Thyroid gland (tissue), 4 donors: ENCODE results near the gene LASP1NB.
"Not testable (repeated sequence)": the region's sequence is repeated elsewhere in the genome, so short reads cannot be mapped to it uniquely, and the experiment has no call there.

Experiments used
- DNase-seq, 2 donors: peaks; one replicate each; pipeline ENCODE4 v3.0.0-alpha.2; 2019
- H3K27ac ChIP-seq, 3 donors: fragments of 200-600 bp; sonication (generic); 1 replicate in 2 of 3; 2 replicates in 1 of 3; pipeline ENCODE4 v1.5.1; 2016 to 2019; ENCODE audit warnings: mild to moderate bottlenecking in 1 of 3, moderate library complexity in 1 of 3
- H3K27me3 ChIP-seq: fragments of 200-600 bp; sonication (generic); one replicate; pipeline ENCODE4 v1.5.1; 2019
- H3K36me3 ChIP-seq, 2 donors: fragments of 200-600 bp; sonication (generic); one replicate each; pipeline ENCODE4 v1.5.1; 2016 to 2019
- H3K4me1 ChIP-seq, 2 donors: fragments of 200-600 bp; sonication (generic); one replicate each; pipeline ENCODE4 v1.5.1; 2017 to 2019
- H3K4me3 ChIP-seq, 3 donors: fragments of 200-600 bp; sonication (generic); replicated peaks in 1 of 3; 1 replicate in 2 of 3; 2 replicates in 1 of 3; pipeline ENCODE4 v1.5.1; 2016; ENCODE audit warnings: mild to moderate bottlenecking in 1 of 3
- H3K9me3 ChIP-seq: fragments of 200-600 bp; sonication (generic); one replicate; pipeline ENCODE4 v1.5.1; 2017
- CTCF ChIP-seq, 6 experiments: fragments of 200-600 bp in 3 of 6; fragments of 450-650 bp in 3 of 6; sonication (generic) in 3 of 6; IDR thresholded peaks; one replicate each; pipeline ENCODE4 v1.5.1; 2016 to 2019; ENCODE audit warnings: antibody characterized with exemption in 6 of 6, mild to moderate bottlenecking in 2 of 6, inconsistent platforms in 1 of 6, moderate library complexity in 1 of 6
- POLR2A ChIP-seq, 2 donors: fragments of 450-650 bp; IDR thresholded peaks; one replicate each; pipeline ENCODE4 v1.6.1; 2017; ENCODE audit warnings: antibody characterized with exemption in 2 of 2, mild to moderate bottlenecking in 2 of 2, moderate library complexity in 1 of 2
- WGBS, 2 donors: methylation state at CpG; one replicate each; pipeline ENCODE4 v1.1.5; 2017; 5-methylcytosine and 5-hydroxymethylcytosine counted together
- intact Hi-C: fragments of 100-400 bp; cut with DNase I; formaldehyde crosslinking; loops from one replicate; pipeline ENCODE4 v1.15.1; 2023

Gene LASP1NB

GRCh38 chr17:38939987-38940386 is 14.6 kb downstream of the LASP1NB start:
- H3K27ac ChIP-seq = no peak overlapping the region
- TF ChIP-seq POLR2A (IDR thresholded peaks at IDR 0.05) (no peak), CTCF (IDR thresholded peaks at IDR 0.05) (no peak)

GRCh38 chr17:38940404-38940803 is 15.0 kb downstream of the LASP1NB start:
- H3K9me3 ChIP-seq = no peaks in the 10 kb centered on the region
- H3K4me3 ChIP-seq = no peak overlapping the region
- H3K27me3 ChIP-seq = no peaks in the 10 kb centered on the region
- no peak overlapping the region for H3K27ac ChIP-seq
- TF ChIP-seq CTCF (IDR thresholded peaks at IDR 0.05) (no peak), POLR2A (IDR thresholded peaks at IDR 0.05) (no peak)
- DNase-seq = no peak
- no peaks in the 10 kb centered on the region for H3K36me3 ChIP-seq
- intact Hi-C loops = no loop called here
- H3K4me1 ChIP-seq = no peaks in the 10 kb centered on the region
- WGBS, 2 donors = 86 to 100% methylated on average over 1 of the region's 1 CpG

More at GRCh38 chr17:38939987-38940386, 14.6 kb downstream of the LASP1NB start:
- Histone ChIP-seq H3K9me3 (no peaks in the 10 kb centered on the region), H3K36me3 (no peaks in the 10 kb centered on the region), H3K4me1 (no peaks in the 10 kb centered on the region), H3K27me3 (no peaks in the 10 kb centered on the region), H3K4me3 (no peak overlapping the region)
- no peak for DNase-seq
- intact Hi-C loops = no loop called here

GRCh38 chr17:38942696-38943334 is 17.4 kb downstream of the LASP1NB start:
- H3K9me3 ChIP-seq = no peaks in the 10 kb centered on the region
- H3K4me3 ChIP-seq = no peak overlapping the region
- DNase-seq = no peak
- no peak overlapping the region for H3K27ac ChIP-seq
- intact Hi-C loops = no loop called here
- H3K36me3 ChIP-seq = no peaks in the 10 kb centered on the region
- H3K4me1 ChIP-seq = no peaks in the 10 kb centered on the region
- 36 to 43% methylated on average over 4 of the region's 4 CpGs for WGBS, 2 donors
- H3K27me3 ChIP-seq = no peaks in the 10 kb centered on the region
- TF ChIP-seq POLR2A (IDR thresholded peaks at IDR 0.05) (no peak), CTCF (IDR thresholded peaks at IDR 0.05) (no peak)

DNA sequence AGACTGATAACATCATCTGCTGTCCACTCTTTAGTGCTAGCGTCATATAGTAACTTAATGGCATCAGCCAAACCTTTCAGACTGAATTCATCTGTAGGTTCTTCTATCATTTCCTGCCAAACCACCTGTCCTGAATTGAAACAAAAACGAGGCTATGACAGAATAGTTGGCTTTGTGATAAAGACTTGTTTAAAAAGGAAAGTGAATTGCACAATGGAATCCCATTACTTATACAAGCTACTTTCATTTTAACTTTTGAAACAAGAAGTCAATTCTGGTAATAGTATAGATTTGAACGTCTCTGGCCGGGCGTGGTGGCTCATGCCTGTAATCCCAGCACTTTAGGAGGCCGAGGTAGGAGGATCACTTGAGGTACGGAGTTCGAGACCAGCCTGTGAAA is 18.2 kb downstream of the LASP1NB start:
- H3K4me3 ChIP-seq = no peak overlapping the region
- H3K36me3 ChIP-seq = no peaks in the 10 kb centered on the region
- DNase-seq = no peak
- H3K4me1 ChIP-seq = no peaks in the 10 kb centered on the region
- H3K9me3 ChIP-seq = no peaks in the 10 kb centered on the region
- intact Hi-C loops = no loop called here
- 67 to 72% methylated on average over 8 of the region's 8 CpGs for WGBS, 2 donors
- no peak overlapping the region for H3K27ac ChIP-seq
- TF ChIP-seq CTCF (IDR thresholded peaks at IDR 0.05) (no peak), POLR2A (IDR thresholded peaks at IDR 0.05) (no peak)
- no peaks in the 10 kb centered on the region for H3K27me3 ChIP-seq

DNA sequence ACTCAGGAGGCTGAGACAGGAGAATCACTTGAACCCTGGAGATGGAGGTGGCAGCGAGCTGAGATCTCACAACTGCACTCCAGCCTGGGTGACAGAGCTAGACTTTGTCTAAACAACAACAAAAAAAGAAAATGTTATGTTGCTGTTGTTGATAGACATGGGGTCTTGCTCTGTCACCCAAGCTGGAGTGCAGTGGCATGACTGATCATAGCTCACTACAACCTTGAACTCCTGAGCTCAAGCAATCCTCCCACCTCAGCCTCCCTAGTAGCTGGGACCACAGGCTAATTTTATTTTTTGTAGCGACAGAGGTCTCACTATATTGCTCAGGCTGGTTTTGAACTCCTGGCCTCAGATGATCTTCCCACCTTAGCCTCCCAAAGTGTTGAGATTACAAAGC is 21.8 kb downstream of the LASP1NB start:
- no peak overlapping the region for H3K4me3 ChIP-seq
- H3K27ac ChIP-seq = no peak overlapping the region
- no peak for TF ChIP-seq CTCF (IDR thresholded peaks at IDR 0.05)
- no peak for TF ChIP-seq POLR2A (IDR thresholded peaks at IDR 0.05)
- 83 to 86% methylated on average over 2 of the region's 2 CpGs for WGBS, 2 donors
- H3K4me1 ChIP-seq = no peaks in the 10 kb centered on the region
- intact Hi-C loops = no loop called here
- no peaks in the 10 kb centered on the region for H3K9me3 ChIP-seq
- H3K36me3 ChIP-seq = no peaks in the 10 kb centered on the region
- no peaks in the 10 kb centered on the region for H3K27me3 ChIP-seq
- no peak for DNase-seq

DNA sequence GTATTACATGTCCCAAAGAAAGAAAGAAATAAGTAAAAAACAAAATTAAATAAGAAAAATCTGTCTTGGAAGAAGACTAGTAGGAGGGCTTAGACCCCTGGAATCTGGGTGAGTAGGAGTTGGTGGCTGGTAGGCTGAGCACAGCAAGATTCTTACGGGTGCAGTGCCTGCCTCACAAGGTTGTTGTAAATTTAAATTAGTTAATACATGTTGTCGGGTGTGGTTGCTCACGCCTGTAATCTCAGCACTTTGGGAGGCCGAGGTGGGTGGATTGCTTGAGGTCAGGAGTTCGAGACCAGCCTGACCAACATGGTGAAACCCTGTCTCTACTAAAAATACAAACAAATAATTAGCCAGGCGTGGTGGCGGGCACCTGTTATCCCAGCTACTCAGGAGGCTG is 28.4 kb downstream of the LASP1NB start:
- intact Hi-C loops = not testable (repeated sequence)

More for the DNA sequence above, 28.4 kb downstream of the LASP1NB start:
- not testable (repeated sequence) for H3K4me1 ChIP-seq, H3K27me3 ChIP-seq, H3K9me3 ChIP-seq, DNase-seq, H3K27ac ChIP-seq, H3K4me3 ChIP-seq, H3K36me3 ChIP-seq
- WGBS, 2 donors = 92% methylated on average over 7 of the region's 7 CpGs
